ENCODE results near the gene CUL9. TPM values are rescaled to one million over a fixed set of nuclear protein-coding genes. Genes with fewer than 3 reads are reported as not detected.

Gene CUL9
- polyA plus RNA-seq, 3 donors, result 2.9 to 68.8 (median 3.8) TPM

GRCh38 chr6:43163899-43164298 is 18.1 kb upstream of the CUL9 start:
- Histone ChIP-seq H3K4me1 (ENCODE audit: control insufficient read depth in 1 of 2, insufficient read depth in 2 of 2, low read length in 2 of 2) (no peaks in the 10 kb centered on the region), H3K79me2 (ENCODE audit: insufficient read depth, low read length) (no peaks in the 10 kb centered on the region), H3K4me2 (replicated peaks; ENCODE audit: extremely low read depth, low read length, poor library complexity, severe bottlenecking) (no peak overlapping the region), H3K27me3 (ENCODE audit: control insufficient read depth in 2 of 2, insufficient read depth in 2 of 2, low read length in 2 of 2) (no peaks in the 10 kb centered on the region), H3K9ac (ENCODE audit: insufficient read depth, low read length, poor library complexity, severe bottlenecking) (no peak overlapping the region), H3K9me3 (replicated peaks in 1 of 2; ENCODE audit: control insufficient read depth in 1 of 2, insufficient read depth in 1 of 2, low read length in 2 of 2) (no peaks in the 10 kb centered on the region), H3K27ac (ENCODE audit: low read depth in 1 of 2, low read length in 2 of 2) (no peak overlapping the region), H3K4me3 (replicated peaks in 1 of 3; ENCODE audit: low read depth in 2 of 3, low read length in 3 of 3) (no peak overlapping the region), H3K36me3 (replicated peaks in 1 of 2; ENCODE audit: control insufficient read depth in 1 of 2, insufficient read depth in 2 of 2, low read length in 2 of 2) (no peaks in the 10 kb centered on the region), H4K20me1 (ENCODE audit: insufficient read depth, low read length) (no peaks in the 10 kb centered on the region), H2AFZ (ENCODE audit: insufficient read depth, low read depth, low read length, poor library complexity, severe bottlenecking) (no peak overlapping the region)
- no peak for TF ChIP-seq CTCF (IDR thresholded peaks at IDR 0.05)
- H3K27me3 Mint-ChIP-seq (ENCODE audit: low read depth in 3 of 3), result peaks cover 0 to 2% (median 0%) of the 10 kb centered on the region in 3 donors
- no peaks in the 10 kb centered on the region for H3K36me3 Mint-ChIP-seq
- H3K27ac Mint-ChIP-seq, result no peak overlapping the region
- H3K4me3 Mint-ChIP-seq, result no peak overlapping the region
- no peak for DNase-seq
- H3K9me3 Mint-ChIP-seq, result no peaks in the 10 kb centered on the region
- no peaks in the 10 kb centered on the region for H3K4me1 Mint-ChIP-seq
- intact Hi-C loops (cut with micrococcal nuclease), result no loop called here

GRCh38 chr6:43170417-43170930 is 11.5 kb upstream of the CUL9 start:
- no peak for DNase-seq
- peak overlapping the region; percentile 98 for H3K4me2 ChIP-seq (replicated peaks; ENCODE audit: extremely low read depth, low read length, poor library complexity, severe bottlenecking)
- Mint-ChIP-seq H3K4me3 (peak overlapping the region; percentile 95 to 99), H3K27me3 (ENCODE audit: low read depth in 3 of 3) (peaks cover 0 to 5% (median 1%) of the 10 kb centered on the region in 3 donors), H3K4me1 (peaks cover 34% of the 10 kb centered on the region), H3K9me3 (no peaks in the 10 kb centered on the region), H3K27ac (peak overlapping the region; percentile 96 to 100 (median 98)), H3K36me3 (peaks cover 10 to 16% of the 10 kb centered on the region in 2 donors)
- H4K20me1 ChIP-seq (ENCODE audit: insufficient read depth, low read length), result peaks cover 22% of the 10 kb centered on the region
- H3K27me3 ChIP-seq (ENCODE audit: control insufficient read depth in 2 of 2, insufficient read depth in 2 of 2, low read length in 2 of 2), result no peaks in the 10 kb centered on the region
- H3K4me3 ChIP-seq (replicated peaks in 1 of 3; ENCODE audit: low read depth in 2 of 3, low read length in 3 of 3), result peak overlapping the region; percentile 34 to 91 (median 66)
- no peaks in the 10 kb centered on the region for H3K9me3 ChIP-seq (replicated peaks in 1 of 2; ENCODE audit: control insufficient read depth in 1 of 2, insufficient read depth in 1 of 2, low read length in 2 of 2)
- H3K36me3 ChIP-seq (replicated peaks in 1 of 2; ENCODE audit: control insufficient read depth in 1 of 2, insufficient read depth in 2 of 2, low read length in 2 of 2), result peaks cover under 1 to 2% of the 10 kb centered on the region in 2 donors
- WGBS (ENCODE audit: insufficient coverage), result 0% methylated on average over 8 of the region's 18 CpGs
- H3K4me1 ChIP-seq (ENCODE audit: control insufficient read depth in 1 of 2, insufficient read depth in 2 of 2, low read length in 2 of 2), result peaks cover 38 to 43% of the 10 kb centered on the region in 2 donors
- peak overlapping the region; percentile 82 to 92 for H3K27ac ChIP-seq (ENCODE audit: low read depth in 1 of 2, low read length in 2 of 2)
- no peak for TF ChIP-seq CTCF (IDR thresholded peaks at IDR 0.05)
- intact Hi-C loops (cut with micrococcal nuclease), result loop anchor here (5.0 to 10.0 kb wide), 6 partner anchors 74 to 426 kb away; partner anchors contain the start of genes POLR1C (in 2 of the 2), YIPF3 (in 2 of the 2), CUL7 (in 1 of the 2) and KLC4 (in 1 of the 2)
- H3K9ac ChIP-seq (ENCODE audit: insufficient read depth, low read length, poor library complexity, severe bottlenecking), result peak overlapping the region; percentile 86
- H3K79me2 ChIP-seq (ENCODE audit: insufficient read depth, low read length), result peaks cover 32% of the 10 kb centered on the region
- H2AFZ ChIP-seq (ENCODE audit: insufficient read depth, low read depth, low read length, poor library complexity, severe bottlenecking), result peak overlapping the region; percentile 100

Data from CD14-positive monocyte (primary cell).